A673 (cell line): ENCODE data around the gene FAM118B. TPM values are rescaled to one million over a fixed set of nuclear protein-coding genes. Genes with fewer than 3 reads are reported as not detected.

Experiments used
- BruUV-seq: library from RNA; stranded (reverse); fragments of 400-500 nt; replicated peaks from 2 replicates; lab custom pipeline; 2021; lab: Mats Ljungman, UMichigan
- CTCF ChIA-PET: fragments of 300-600 bp; sonication (Branson Sonifier 250); formaldehyde crosslinking; loops from one replicate; lab custom pipeline; 2022; ENCODE audit warnings: antibody characterized with exemption; lab: Charles Lee
- POLR2A ChIA-PET: fragments of 300-600 bp; sonication (Branson Sonifier 250); formaldehyde crosslinking; loops from one replicate; lab custom pipeline; 2022; ENCODE audit warnings: antibody characterized with exemption; ENCODE audit not compliant: low non-redundant PET; lab: Charles Lee
- DNase-seq: peaks from one replicate; pipeline ENCODE4 v3.0.0-alpha.2; 2015; ENCODE audit warnings: low spot score
- H3K27ac ChIP-seq: fragments of 200-600 bp; sonication (generic); 2 replicates; pipeline ENCODE4 v1.5.1; 2016; ENCODE audit warnings: mixed run types, low read depth, mild to moderate bottlenecking, mixed read lengths, antibody characterized with exemption, low read length; ENCODE audit not compliant: poor library complexity, severe bottlenecking
- H3K27me3 ChIP-seq: fragments of 200-600 bp; sonication (generic); replicated peaks from 2 replicates; pipeline ENCODE4 v1.6.1; 2017; ENCODE audit warnings: mixed run types, low read depth, mild to moderate bottlenecking, mixed read lengths, antibody characterized with exemption, low read length; ENCODE audit not compliant: insufficient read depth, poor library complexity
- H3K36me3 ChIP-seq: fragments of 200-600 bp; sonication (generic); 2 replicates; pipeline ENCODE4 v1.6.1; 2016; ENCODE audit warnings: mixed run types, mild to moderate bottlenecking, mixed read lengths, antibody characterized with exemption, low read length; ENCODE audit not compliant: insufficient read depth, poor library complexity, severe bottlenecking
- H3K4me1 ChIP-seq: fragments of 200-600 bp; sonication (generic); 2 replicates; pipeline ENCODE4 v1.6.1; 2017; ENCODE audit warnings: mixed run types, mild to moderate bottlenecking, mixed read lengths, antibody characterized with exemption, low read length; ENCODE audit not compliant: insufficient read depth, poor library complexity, severe bottlenecking
- H3K4me3 ChIP-seq: fragments of 200-600 bp; sonication (generic); 2 replicates; pipeline ENCODE4 v1.5.1; 2016; ENCODE audit warnings: low read depth, mixed run types, mild to moderate bottlenecking, mixed read lengths, low read length; ENCODE audit not compliant: poor library complexity, severe bottlenecking
- H3K9me3 ChIP-seq: fragments of 200-600 bp; sonication (generic); 2 replicates; pipeline ENCODE4 v1.6.1; 2016; ENCODE audit warnings: mixed run types, low read depth, mild to moderate bottlenecking, mixed read lengths, antibody characterized with exemption, low read length; ENCODE audit not compliant: poor library complexity, severe bottlenecking
- CTCF ChIP-seq: fragments of 300-800, 200-600 bp; sonication (generic); conservative IDR thresholded peaks from 2 replicates; pipeline ENCODE4 v1.5.1; 2017; ENCODE audit warnings: low read depth, mild to moderate bottlenecking, antibody characterized with exemption, low read length, moderate library complexity, mixed read lengths
- EZH2 ChIP-seq: fragments of 200-600 bp; sonication (generic); IDR thresholded peaks from 2 replicates; pipeline ENCODE4 v1.6.1; 2017; ENCODE audit warnings: borderline replicate concordance, low read depth, mild to moderate bottlenecking, mixed read lengths, antibody characterized with exemption, low read length; ENCODE audit not compliant: poor library complexity, severe bottlenecking
- intact Hi-C: fragments of 100-400 bp; cut with micrococcal nuclease; formaldehyde crosslinking; loops from one replicate; pipeline ENCODE4 v1.10.0; 2022; ENCODE audit not compliant: unreplicated experiment
- total RNA-seq: library from RNA; stranded (reverse); gene quantifications from 2 replicates; pipeline ENCODE4 v1.2.3, GENCODE V29; 2021

FAM118B gene
- total RNA-seq, 1 experiment from 2014 or later: 34.8 TPM

GRCh38 chr11:126277322-126277721, 65.7 kb downstream of the FAM118B start:
- no TSS peak for BruUV-seq
- no peak for DNase-seq
- CTCF ChIA-PET: no interaction called here

GRCh38 chr11:126277780-126278179, 66.2 kb downstream of the FAM118B start:
- no peak overlapping the region for H3K27ac ChIP-seq
- DNase-seq: no peak
- H3K36me3 ChIP-seq: peaks cover 21% of the 10 kb centered on the region
- CTCF ChIA-PET: no interaction called here
- no TSS peak for BruUV-seq
- H3K27me3 ChIP-seq: no peaks in the 10 kb centered on the region
- H3K4me1 ChIP-seq: no peaks in the 10 kb centered on the region
- POLR2A ChIA-PET: no interaction called here
- no peak for TF ChIP-seq EZH2
- TF ChIP-seq CTCF: no peak
- intact Hi-C loops: no loop called here
- H3K9me3 ChIP-seq: no peaks in the 10 kb centered on the region
- H3K4me3 ChIP-seq: no peak overlapping the region

More at GRCh38 chr11:126277322-126277721, 65.7 kb downstream of the FAM118B start:
- intact Hi-C loops: no loop called here
- no peaks in the 10 kb centered on the region for H3K27me3 ChIP-seq
- POLR2A ChIA-PET: interaction anchor here (0.6 kb wide), 1 partner anchor 38 kb away, joined by 14 read pairs; no protein-coding TSS in a partner anchor
- TF ChIP-seq EZH2 (no peak), CTCF (no peak)
- H3K4me3 ChIP-seq: no peak overlapping the region
- H3K36me3 ChIP-seq: peaks cover 23% of the 10 kb centered on the region
- no peaks in the 10 kb centered on the region for H3K9me3 ChIP-seq
- H3K4me1 ChIP-seq: no peaks in the 10 kb centered on the region
- H3K27ac ChIP-seq: no peak overlapping the region

GRCh38 chr11:126279191-126279590, 67.6 kb downstream of the FAM118B start:
- no peaks in the 10 kb centered on the region for H3K27me3 ChIP-seq
- no peaks in the 10 kb centered on the region for H3K9me3 ChIP-seq
- H3K36me3 ChIP-seq: peaks cover 9% of the 10 kb centered on the region
- CTCF ChIA-PET: no interaction called here
- no peak overlapping the region for H3K4me3 ChIP-seq
- POLR2A ChIA-PET: no interaction called here
- peaks cover 8% of the 10 kb centered on the region for H3K4me1 ChIP-seq
- TF ChIP-seq CTCF: no peak
- TF ChIP-seq EZH2: no peak
- no peak for DNase-seq
- intact Hi-C loops: no loop called here
- H3K27ac ChIP-seq: no peak overlapping the region
- BruUV-seq: no TSS peak
